GM12878 (cell line): ENCODE results near the gene CHCHD6. TPM values are rescaled to one million over a fixed set of nuclear protein-coding genes. Genes with fewer than 3 reads are reported as not detected.

Experiments used
- ATAC-seq: fragments of 200-7000 bp; cut with Tn5 transposase; 3 replicates; pipeline ENCODE4 v1.9.1; 2020; ENCODE audit warnings: mild to moderate bottlenecking, moderate library complexity
- BruUV-seq: library from RNA; stranded (reverse); fragments of 400-500 nt; replicated peaks from 2 replicates; lab custom pipeline; 2021; lab: Mats Ljungman, UMichigan
- CTCF ChIA-PET: fragments of 300-600 bp; sonication (Branson Sonifier 250); formaldehyde crosslinking; extraction: SDS; loops from one replicate; lab custom pipeline; 2021; ENCODE audit warnings: inconsistent platforms; lab: Yijun Ruan, JAX
- POLR2A ChIA-PET: fragments of 350-600 bp; formaldehyde crosslinking; extraction: SDS; loops from one replicate; lab custom pipeline; 2021; ENCODE audit warnings: inconsistent platforms; lab: Charles Lee
- RAD21 ChIA-PET: fragments of 300-600 bp; sonication (Branson Sonifier 250); formaldehyde crosslinking; loops from one replicate; lab custom pipeline; 2023; ENCODE audit warnings: antibody characterized with exemption; ENCODE audit not compliant: unreplicated experiment; lab: Charles Lee
- SMC1A ChIA-PET: fragments of 300-600 bp; sonication (Branson Sonifier 250); formaldehyde crosslinking; loops from one replicate; lab custom pipeline; 2023; ENCODE audit not compliant: unreplicated experiment, uncharacterized antibody; lab: Charles Lee
- DNase-seq: peaks from one replicate; pipeline ENCODE4 v3.0.0-alpha.2; 2011; ENCODE audit warnings: low read depth, low spot score
- FAIRE-seq: peaks from 3 replicates; lab custom pipeline; 2011; peaks lifted over from hg19 to GRCh38; lab: Jason Lieb, UNC
- H2AFZ ChIP-seq: 2 replicates; pipeline ENCODE4 v1.6.0; 2011; ENCODE audit warnings: low read depth, low read length, control low read depth; ENCODE audit not compliant: control insufficient read depth
- H3K27ac ChIP-seq: 2 replicates; pipeline ENCODE4 v1.5.1; 2011; ENCODE audit warnings: control low read depth; ENCODE audit not compliant: control insufficient read depth, insufficient read depth
- H3K27me3 ChIP-seq, 2 experiments: replicated peaks in 1 of 2; 2 replicates each; pipeline versions ENCODE4 v1.6.0 to v1.6.1; 2011; ENCODE audit warnings: low read length in 1 of 2; ENCODE audit not compliant: control insufficient read depth in 2 of 2, insufficient read depth in 2 of 2
- H3K36me3 ChIP-seq, 2 experiments: 2 replicates each; pipeline ENCODE4 v1.5.1; 2011; ENCODE audit warnings: low read length in 1 of 2; ENCODE audit not compliant: control insufficient read depth in 2 of 2, insufficient read depth in 2 of 2
- H3K4me1 ChIP-seq: 2 replicates; pipeline ENCODE4 v1.6.1; 2011; ENCODE audit warnings: mild to moderate bottlenecking, low read length, moderate library complexity, mixed read lengths; ENCODE audit not compliant: control insufficient read depth, insufficient read depth
- H3K4me2 ChIP-seq: 2 replicates; pipeline ENCODE4 v1.6.0; 2011; ENCODE audit warnings: control low read depth; ENCODE audit not compliant: control insufficient read depth, insufficient read depth
- H3K4me3 ChIP-seq: fragments of 200-600 bp; sonication (generic); 2 replicates; pipeline ENCODE4 v1.5.1; 2016
- H3K79me2 ChIP-seq: 2 replicates; pipeline ENCODE4 v1.6.0; 2011; ENCODE audit warnings: low read length; ENCODE audit not compliant: control insufficient read depth, insufficient read depth
- H3K9ac ChIP-seq: 2 replicates; pipeline ENCODE4 v1.8.0; 2011; ENCODE audit warnings: low read length, control low read depth, mixed read lengths; ENCODE audit not compliant: control insufficient read depth, insufficient read depth
- H3K9me3 ChIP-seq: replicated peaks from 3 replicates; pipeline ENCODE4 v1.5.1; 2011; ENCODE audit warnings: mild to moderate bottlenecking, low read length; ENCODE audit not compliant: control insufficient read depth, insufficient read depth
- H4K20me1 ChIP-seq: 2 replicates; pipeline ENCODE4 v1.6.0; 2011; ENCODE audit not compliant: control insufficient read depth, insufficient read depth
- ASH2L ChIP-seq: fragments of 300-600, 200-600 bp; sonication (generic); IDR thresholded peaks from 2 replicates; pipeline ENCODE4 v1.6.1; 2017; ENCODE audit warnings: low read depth, mild to moderate bottlenecking, borderline replicate concordance
- BHLHE40 ChIP-seq, 2 experiments: fragments of 450-650 bp in 1 of 2; IDR thresholded peaks; 2 replicates each; pipeline ENCODE4 v1.6.1; 2011 to 2017; ENCODE audit warnings: low read depth in 2 of 2, borderline replicate concordance in 1 of 2, improper control_type of control experiment in 1 of 2, low read length in 1 of 2, mild to moderate bottlenecking in 1 of 2
- CBFB ChIP-seq: IDR thresholded peaks from 2 replicates; pipeline ENCODE4 v1.6.1; 2016; ENCODE audit warnings: antibody characterized with exemption, low read depth
- ESRRA ChIP-seq: IDR thresholded peaks from 2 replicates; pipeline ENCODE4 v1.6.1; 2012; ENCODE audit warnings: mild to moderate bottlenecking, low read length, improper control_type of control experiment
- MEF2B ChIP-seq: fragments of 450-650 bp; IDR thresholded peaks from 2 replicates; pipeline ENCODE4 v1.6.1; 2018; ENCODE audit warnings: mild to moderate bottlenecking, moderate library complexity; ENCODE audit not compliant: partially characterized antibody, poor library complexity, severe bottlenecking
- MTA3 ChIP-seq: IDR thresholded peaks from 2 replicates; pipeline ENCODE4 v1.6.1; 2012; ENCODE audit warnings: low read length, inconsistent platforms, borderline replicate concordance
- NR2C2 ChIP-seq: IDR thresholded peaks from 2 replicates; pipeline ENCODE4 v1.6.1; 2011; ENCODE audit warnings: borderline replicate concordance, low read depth; ENCODE audit not compliant: control insufficient read depth, insufficient read length
- NRF1 ChIP-seq: conservative IDR thresholded peaks from 2 replicates; pipeline ENCODE4 v1.6.1; 2011; ENCODE audit warnings: mild to moderate bottlenecking, low read depth, low read length, improper control_type of control experiment
- RBBP5 ChIP-seq: fragments of 200-600 bp; sonication (generic); conservative IDR thresholded peaks from 2 replicates; pipeline ENCODE4 v1.6.1; 2016
- SMC3 ChIP-seq: IDR thresholded peaks from 2 replicates; pipeline ENCODE4 v1.6.1; 2011; ENCODE audit warnings: low read length, improper control_type of control experiment, borderline replicate concordance
- STAT1 ChIP-seq: fragments of 450-650 bp; conservative IDR thresholded peaks from 2 replicates; pipeline ENCODE4 v1.6.1; 2014; ENCODE audit warnings: antibody characterized with exemption, mild to moderate bottlenecking
- TCF12 ChIP-seq: IDR thresholded peaks from 2 replicates; pipeline ENCODE4 v1.6.1; 2011; ENCODE audit warnings: low read depth, mild to moderate bottlenecking, low read length
- WRNIP1 ChIP-seq: IDR thresholded peaks from 2 replicates; pipeline ENCODE4 v1.6.1; 2011; ENCODE audit warnings: low read depth, low read length, improper control_type of control experiment, borderline replicate concordance
- ZNF622 ChIP-seq: fragments of 450-650 bp; IDR thresholded peaks from 2 replicates; pipeline ENCODE4 v1.6.1; 2017; ENCODE audit warnings: mild to moderate bottlenecking, inconsistent platforms
- ZSCAN29 ChIP-seq: fragments of 450-650 bp; IDR thresholded peaks from 2 replicates; pipeline ENCODE4 v1.6.1; 2017; ENCODE audit warnings: mild to moderate bottlenecking, moderate library complexity
- WGBS: methylation state at CpG from one replicate; pipeline ENCODE4 v1.1.6; 2016; ENCODE audit warnings: low lambda C conversion rate; ENCODE audit not compliant: insufficient replicate concordance, insufficient coverage; ENCODE audit errors: missing lambda C conversion rate; 5-methylcytosine and 5-hydroxymethylcytosine counted together
- in situ Hi-C: fragments of 300-500 bp; cut with MboI; formaldehyde crosslinking; loops from 9 replicates; pipeline ENCODE4 v1.14.3; 2018; ENCODE audit warnings: mixed read lengths
- intact Hi-C: fragments of 100-400 bp; cut with micrococcal nuclease; formaldehyde crosslinking; loops from one replicate; pipeline ENCODE4 v1.14.2; 2022; ENCODE audit not compliant: unreplicated experiment
- polyA plus RNA-seq, 11 experiments: library from polyadenylated mRNA; depleted of rRNA in 4 of 11; unstranded in 6 of 11; stranded (reverse) in 5 of 11; fragments of >200 nt; fragmentation: Nextera tagmentation in 4 of 11; fragmentation: Illumina TruSeq in 1 of 11; extraction: Ambion mirVana in 4 of 11; extraction: Trizol in 1 of 11; gene quantifications; 1 replicate in 1 of 11; 2 replicates in 10 of 11; pipeline versions ENCODE4 v1.2.1 to v1.2.3, GENCODE V29; 2011 to 2016; ENCODE audit warnings: inconsistent platforms in 2 of 11, missing spikeins in 2 of 11, low read depth in 1 of 11
- total RNA-seq, 4 experiments: library from RNA; depleted of rRNA in 3 of 4; stranded (reverse); fragments of >200 nt in 3 of 4; fragmentation: Illumina TruSeq in 1 of 4; extraction: Trizol in 1 of 4; gene quantifications; 2 replicates each; pipeline versions ENCODE4 v1.2.1 to v1.2.3, GENCODE V29; 2013 to 2021
- TF ChIP-seq, protein P1 (sequence below): fragments of 450-650 bp; IDR thresholded peaks from 2 replicates; pipeline ENCODE4 v1.6.1; 2017; ENCODE audit warnings: borderline replicate concordance
- TF ChIP-seq, protein P2 (sequence below): IDR thresholded peaks from 2 replicates; pipeline ENCODE4 v1.6.1; 2011; ENCODE audit warnings: low read depth, low read length, improper control_type of control experiment, borderline replicate concordance
- TF ChIP-seq, protein P3 (sequence below): fragments of 450-650 bp; IDR thresholded peaks from 2 replicates; pipeline ENCODE4 v1.6.1; 2017; ENCODE audit warnings: low read depth, mild to moderate bottlenecking, moderate library complexity

The CHCHD6 gene
- total and polyA plus RNA-seq, 10 of the 15 experiments (the other 5 are each of a cell fraction or from before 2014, with no cell fraction given), result 2.7 to 16.7 (median 12.3) TPM

DNA sequence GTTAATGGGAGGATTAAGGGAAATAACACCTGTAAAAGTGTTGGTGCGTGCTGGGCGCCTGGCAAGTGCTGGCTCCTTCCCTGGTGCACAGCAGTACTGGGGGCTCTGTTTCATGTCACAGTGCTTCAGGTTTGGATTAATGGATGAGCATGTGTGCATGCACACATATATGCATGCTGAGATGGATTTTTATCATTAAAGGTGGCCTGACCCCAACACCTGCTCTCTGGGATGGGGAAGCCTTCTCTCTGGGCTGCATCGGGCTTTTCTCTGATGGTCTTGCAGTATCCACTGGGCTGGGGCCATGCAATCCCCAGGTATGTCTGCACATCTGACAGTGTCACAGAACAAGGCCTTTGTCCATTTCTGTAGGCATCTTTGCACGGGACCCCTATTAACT, 151.3 kb downstream of the CHCHD6 start:
- H3K79me2 ChIP-seq, result no peaks in the 10 kb centered on the region
- DNase-seq (no peak), ATAC-seq (no peak), FAIRE-seq (no peak)
- POLR2A ChIA-PET, result interaction anchor here (0.6 kb wide), 1 partner anchor 98 kb away, joined by 3 read pairs; no protein-coding TSS in a partner anchor
- no peak overlapping the region for H3K4me3 ChIP-seq
- no peaks in the 10 kb centered on the region; a peak in 1 of 4 replicates for H3K36me3 ChIP-seq
- intact Hi-C loops, result no loop called here
- no peak overlapping the region for H3K9ac ChIP-seq
- H3K4me1 ChIP-seq, result no peaks in the 10 kb centered on the region
- H3K27me3 ChIP-seq, result no peaks in the 10 kb centered on the region
- H3K9me3 ChIP-seq, result no peaks in the 10 kb centered on the region
- WGBS, result 90% methylated on average over 4 of the region's 4 CpGs
- RAD21 ChIA-PET, result no interaction called here
- CTCF ChIA-PET, result no interaction called here
- SMC1A ChIA-PET, result no interaction called here
- no peak overlapping the region for H3K4me2 ChIP-seq
- BruUV-seq, result no TSS peak
- H3K27ac ChIP-seq, result no peak overlapping the region
- H4K20me1 ChIP-seq, result no peaks in the 10 kb centered on the region
- H2AFZ ChIP-seq, result no peak overlapping the region
- in situ Hi-C loops, result no loop called here
- no peak for TF ChIP-seq SMC3
- TF ChIP-seq NRF1, result no peak
- TF ChIP-seq STAT1, result no peak
- TF ChIP-seq, protein P1, sequence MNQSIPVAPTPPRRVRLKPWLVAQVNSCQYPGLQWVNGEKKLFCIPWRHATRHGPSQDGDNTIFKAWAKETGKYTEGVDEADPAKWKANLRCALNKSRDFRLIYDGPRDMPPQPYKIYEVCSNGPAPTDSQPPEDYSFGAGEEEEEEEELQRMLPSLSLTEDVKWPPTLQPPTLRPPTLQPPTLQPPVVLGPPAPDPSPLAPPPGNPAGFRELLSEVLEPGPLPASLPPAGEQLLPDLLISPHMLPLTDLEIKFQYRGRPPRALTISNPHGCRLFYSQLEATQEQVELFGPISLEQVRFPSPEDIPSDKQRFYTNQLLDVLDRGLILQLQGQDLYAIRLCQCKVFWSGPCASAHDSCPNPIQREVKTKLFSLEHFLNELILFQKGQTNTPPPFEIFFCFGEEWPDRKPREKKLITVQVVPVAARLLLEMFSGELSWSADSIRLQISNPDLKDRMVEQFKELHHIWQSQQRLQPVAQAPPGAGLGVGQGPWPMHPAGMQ, result no peak
- no peak for TF ChIP-seq ASH2L
- TF ChIP-seq ESRRA, result no peak
- no peak for TF ChIP-seq BHLHE40 (IDR thresholded peaks at IDR 0.05; ENCODE audit: borderline replicate concordance in 1 of 2, low read depth in 2 of 2, low read length in 1 of 2)
- no peak for TF ChIP-seq MEF2B
- no peak for TF ChIP-seq WRNIP1
- TF ChIP-seq, protein P2, sequence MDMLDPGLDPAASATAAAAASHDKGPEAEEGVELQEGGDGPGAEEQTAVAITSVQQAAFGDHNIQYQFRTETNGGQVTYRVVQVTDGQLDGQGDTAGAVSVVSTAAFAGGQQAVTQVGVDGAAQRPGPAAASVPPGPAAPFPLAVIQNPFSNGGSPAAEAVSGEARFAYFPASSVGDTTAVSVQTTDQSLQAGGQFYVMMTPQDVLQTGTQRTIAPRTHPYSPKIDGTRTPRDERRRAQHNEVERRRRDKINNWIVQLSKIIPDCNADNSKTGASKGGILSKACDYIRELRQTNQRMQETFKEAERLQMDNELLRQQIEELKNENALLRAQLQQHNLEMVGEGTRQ, result no peak
- no peak for TF ChIP-seq TCF12
- TF ChIP-seq, protein P3, sequence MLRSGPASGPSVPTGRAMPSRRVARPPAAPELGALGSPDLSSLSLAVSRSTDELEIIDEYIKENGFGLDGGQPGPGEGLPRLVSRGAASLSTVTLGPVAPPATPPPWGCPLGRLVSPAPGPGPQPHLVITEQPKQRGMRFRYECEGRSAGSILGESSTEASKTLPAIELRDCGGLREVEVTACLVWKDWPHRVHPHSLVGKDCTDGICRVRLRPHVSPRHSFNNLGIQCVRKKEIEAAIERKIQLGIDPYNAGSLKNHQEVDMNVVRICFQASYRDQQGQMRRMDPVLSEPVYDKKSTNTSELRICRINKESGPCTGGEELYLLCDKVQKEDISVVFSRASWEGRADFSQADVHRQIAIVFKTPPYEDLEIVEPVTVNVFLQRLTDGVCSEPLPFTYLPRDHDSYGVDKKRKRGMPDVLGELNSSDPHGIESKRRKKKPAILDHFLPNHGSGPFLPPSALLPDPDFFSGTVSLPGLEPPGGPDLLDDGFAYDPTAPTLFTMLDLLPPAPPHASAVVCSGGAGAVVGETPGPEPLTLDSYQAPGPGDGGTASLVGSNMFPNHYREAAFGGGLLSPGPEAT, result no peak
- TF ChIP-seq MTA3, result no peak
- no peak for TF ChIP-seq ZNF622
- no peak for TF ChIP-seq CBFB
- no peak for TF ChIP-seq NR2C2
- no peak for TF ChIP-seq ZSCAN29
- no peak for TF ChIP-seq RBBP5
